Spinal cord (tissue), 10 donors: ENCODE results near the gene ERVK3-1. TPM values are rescaled to one million over a fixed set of nuclear protein-coding genes. Genes with fewer than 3 reads are reported as not detected.
A peak's percentile ranks its signal among the peaks of the same experiment; 100 is the strongest.

Source experiments
- DNase-seq, 6 donors: peaks; one replicate each; pipeline versions ENCODE4 v3.0.0 to v3.0.0-alpha.2; 2013 to 2015; ENCODE audit warnings: low spot score in 6 of 6, low read depth in 4 of 6
- H3K27ac ChIP-seq: one replicate; pipeline ENCODE4 v1.5.1; 2013; ENCODE audit warnings: low read depth, low read length, control low read depth
- H3K27me3 ChIP-seq: one replicate; pipeline ENCODE4 v1.6.1; 2013; ENCODE audit warnings: low read length; ENCODE audit not compliant: control insufficient read depth, insufficient read depth
- H3K36me3 ChIP-seq: one replicate; pipeline ENCODE4 v1.6.1; 2013; ENCODE audit warnings: low read length; ENCODE audit not compliant: control insufficient read depth, insufficient read depth
- H3K4me1 ChIP-seq: one replicate; pipeline ENCODE4 v1.6.1; 2013; ENCODE audit warnings: low read length; ENCODE audit not compliant: control insufficient read depth, insufficient read depth
- H3K4me3 ChIP-seq: one replicate; pipeline ENCODE4 v1.5.1; 2013; ENCODE audit warnings: low read depth, low read length, control low read depth
- H3K9me3 ChIP-seq: one replicate; pipeline ENCODE4 v1.6.1; 2013; ENCODE audit warnings: low read length; ENCODE audit not compliant: control insufficient read depth, insufficient read depth
- WGBS: methylation state at CpG from one replicate; pipeline ENCODE4 v1.1.5; 2013; ENCODE audit warnings: missing lambda C conversion rate; ENCODE audit not compliant: insufficient coverage; 5-methylcytosine and 5-hydroxymethylcytosine counted together
- polyA plus RNA-seq, 2 donors: library from polyadenylated mRNA; unstranded; fragments of 120-200 nt; gene quantifications; one replicate each; pipeline ENCODE4 v1.2.1, GENCODE V29; 2013; ENCODE audit not compliant: insufficient read length in 2 of 2
- small RNA-seq: library from RNA; depleted of rRNA; stranded (forward); fragments of <200 nt; gene quantifications from one replicate; pipeline ENCODE3, GENCODE V24; 2014; ENCODE audit warnings: low replicate concordance
- total RNA-seq, 2 donors: library from RNA; depleted of rRNA in 1 of 2; stranded (reverse); fragments of 120-200 nt in 1 of 2; fragments of >200 nt in 1 of 2; gene quantifications; one replicate each; pipeline versions ENCODE4 v1.2.3 to v1.2.4, GENCODE V29; 2013 to 2014
- donor health status: healthy.

The ERVK3-1 gene
- total and polyA plus RNA-seq, 4 donors, result 33.9 to 68.5 (median 57.3) TPM

DNA sequence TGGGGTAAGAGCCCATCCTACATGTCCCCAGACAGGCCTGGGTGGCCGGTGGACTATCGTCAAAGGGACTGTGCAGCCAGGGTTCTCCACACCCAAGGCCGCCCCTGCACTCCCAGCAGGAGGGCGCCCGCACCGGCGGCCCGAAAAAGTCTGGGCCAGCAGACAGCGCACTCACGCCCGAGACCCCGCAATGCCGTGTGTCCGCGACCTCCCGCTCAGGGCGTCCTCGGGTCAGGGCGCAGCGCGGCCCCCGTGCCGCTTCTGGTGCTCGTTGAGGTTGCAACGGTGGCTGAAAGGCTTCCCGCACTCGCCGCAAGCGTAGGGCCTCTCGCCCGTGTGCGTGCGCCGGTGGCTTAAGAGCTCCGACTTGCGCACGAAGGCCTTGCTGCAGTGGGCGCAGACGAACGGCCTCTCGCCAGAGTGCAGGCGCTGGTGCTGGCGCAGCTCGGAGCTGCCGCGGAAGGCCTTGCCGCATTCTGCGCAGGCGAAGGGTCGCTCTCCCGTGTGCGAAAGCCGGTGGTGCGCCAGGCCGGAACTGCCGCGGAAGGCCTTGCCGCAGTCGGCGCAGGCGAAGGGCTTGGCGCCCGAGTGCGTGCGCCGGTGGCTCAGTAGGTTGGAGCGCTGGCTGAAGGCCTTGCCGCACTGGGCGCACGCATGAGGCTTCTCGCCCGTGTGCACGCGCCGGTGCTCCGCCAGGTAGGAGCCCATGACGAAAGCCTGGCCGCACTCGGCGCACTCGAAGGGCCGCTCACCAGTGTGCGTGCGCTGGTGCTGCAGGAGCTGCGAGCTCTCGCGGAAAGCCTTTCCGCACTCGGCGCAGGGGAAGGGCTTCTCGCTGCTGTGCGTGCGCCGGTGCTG lies 51.0 kb downstream of the ERVK3-1 start:
- H3K4me3 ChIP-seq, result no peak overlapping the region
- DNase-seq, result peak in 2 of 6 donors; percentile 46 to 60
- H3K36me3 ChIP-seq, result peaks cover 66% of the 10 kb centered on the region
- H3K27me3 ChIP-seq, result peaks cover 16% of the 10 kb centered on the region
- H3K4me1 ChIP-seq, result peaks cover 17% of the 10 kb centered on the region
- H3K9me3 ChIP-seq, result no peaks in the 10 kb centered on the region
- 38% methylated on average over 94 of the region's 94 CpGs for WGBS
- H3K27ac ChIP-seq, result no peak overlapping the region

DNA sequence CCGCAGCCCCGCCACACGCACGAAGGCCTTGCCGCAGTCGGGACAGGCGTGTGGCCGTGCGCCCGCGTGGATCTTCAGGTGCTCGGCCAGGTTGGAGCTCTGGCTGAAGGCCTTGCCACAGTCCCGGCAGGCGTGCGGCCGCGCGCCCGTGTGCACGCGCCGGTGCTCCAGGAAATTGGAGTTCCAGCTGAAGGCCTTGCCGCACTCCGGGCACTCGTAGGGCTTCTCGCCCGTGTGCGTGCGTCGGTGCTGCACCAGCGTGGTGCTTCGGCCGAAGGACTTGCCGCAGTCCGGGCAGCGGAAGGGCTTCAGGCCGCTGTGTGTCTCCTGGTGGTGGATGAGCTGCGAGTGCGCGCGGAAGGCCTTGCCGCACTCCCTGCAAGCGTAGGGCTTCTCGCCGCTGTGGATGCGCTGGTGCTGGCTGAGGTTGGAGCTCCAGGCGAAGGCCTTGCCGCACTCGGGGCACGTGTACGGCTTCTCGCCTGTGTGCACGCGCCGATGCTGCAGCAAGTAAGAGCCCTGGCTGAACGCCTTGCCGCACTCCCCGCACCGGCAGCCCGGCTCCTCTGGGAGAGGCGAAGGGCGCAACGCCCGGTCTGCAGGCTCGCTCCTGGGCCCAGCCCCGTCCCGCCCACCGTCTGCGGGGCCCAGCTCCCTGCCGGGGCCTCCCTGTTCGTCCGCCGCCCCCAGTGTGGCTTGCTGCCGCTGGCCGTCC lies 51.7 kb downstream of the ERVK3-1 start:
- 52% methylated on average over 75 of the region's 75 CpGs for WGBS
- peaks cover 25% of the 10 kb centered on the region for H3K4me1 ChIP-seq
- DNase-seq, result peak in 2 of 6 donors; percentile 32 to 39
- no peak overlapping the region for H3K27ac ChIP-seq
- H3K4me3 ChIP-seq, result no peak overlapping the region
- H3K36me3 ChIP-seq, result peaks cover 64% of the 10 kb centered on the region
- H3K27me3 ChIP-seq, result peaks cover 9% of the 10 kb centered on the region
- H3K9me3 ChIP-seq, result no peaks in the 10 kb centered on the region

DNA sequence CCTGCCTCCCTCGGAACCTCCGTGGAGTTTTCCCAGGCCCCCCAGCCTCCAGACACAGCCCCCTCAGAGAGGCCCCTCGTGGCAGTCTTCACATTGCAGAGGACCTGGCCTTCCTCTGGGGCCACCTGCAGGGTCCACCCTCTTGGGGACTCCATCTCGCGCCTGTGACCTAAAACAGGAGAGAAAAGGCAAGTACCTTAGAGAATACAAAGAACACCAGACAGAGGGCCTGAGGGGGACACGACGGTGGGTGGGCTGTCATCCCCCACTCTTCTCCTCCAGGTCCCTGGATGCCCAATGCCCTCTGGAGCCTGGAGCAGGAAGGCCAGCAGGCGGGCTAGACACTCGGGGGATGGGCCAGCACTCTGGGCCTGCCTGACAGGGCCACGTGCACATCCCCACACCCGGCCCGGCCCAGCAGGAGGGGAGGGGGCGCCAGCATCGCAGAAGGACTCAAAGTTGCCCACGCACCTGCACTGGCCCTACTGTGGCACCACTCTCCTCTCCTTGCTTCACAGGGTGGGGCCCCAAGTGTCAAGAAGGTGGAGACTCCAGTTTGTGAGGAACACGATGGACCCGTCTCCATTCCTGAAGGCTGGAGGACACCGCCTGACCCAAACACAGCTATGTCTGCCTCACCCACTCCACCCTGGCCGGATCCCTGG lies 52.4 kb downstream of the ERVK3-1 start:
- Histone ChIP-seq H3K36me3 (peaks cover 61% of the 10 kb centered on the region), H3K27ac (no peak overlapping the region), H3K9me3 (no peaks in the 10 kb centered on the region), H3K27me3 (peaks cover 9% of the 10 kb centered on the region), H3K4me1 (peaks cover 27% of the 10 kb centered on the region), H3K4me3 (no peak overlapping the region)
- no peak for DNase-seq
- WGBS, result 63% methylated on average over 15 of the region's 19 CpGs

DNA sequence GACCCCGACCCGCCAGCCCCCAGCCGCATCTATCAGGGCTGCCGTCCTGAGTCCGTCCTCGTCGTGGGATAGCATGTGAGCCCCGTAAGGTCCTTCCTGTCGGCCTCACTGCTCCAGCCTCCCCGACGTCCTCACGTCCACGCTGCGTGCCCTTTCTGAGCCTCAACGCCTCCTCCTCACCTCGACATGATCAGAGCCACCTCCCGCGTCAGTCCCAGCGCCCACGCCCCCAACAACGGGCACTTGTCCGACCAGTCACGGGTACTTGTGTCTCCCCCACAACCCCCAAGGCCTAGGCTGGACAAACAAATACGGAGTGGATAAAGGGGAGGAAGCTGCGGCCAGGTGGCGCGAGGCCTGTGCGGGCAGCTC lies 56.7 kb downstream of the ERVK3-1 start:
- Histone ChIP-seq H3K27me3 (peaks cover 5% of the 10 kb centered on the region), H3K36me3 (peaks cover 39% of the 10 kb centered on the region), H3K27ac (peak overlapping the region; percentile 98), H3K9me3 (no peaks in the 10 kb centered on the region), H3K4me3 (peak overlapping the region; percentile 92), H3K4me1 (peaks cover 29% of the 10 kb centered on the region)
- no peak for DNase-seq
- WGBS, result 1% methylated on average over 26 of the region's 28 CpGs

DNA sequence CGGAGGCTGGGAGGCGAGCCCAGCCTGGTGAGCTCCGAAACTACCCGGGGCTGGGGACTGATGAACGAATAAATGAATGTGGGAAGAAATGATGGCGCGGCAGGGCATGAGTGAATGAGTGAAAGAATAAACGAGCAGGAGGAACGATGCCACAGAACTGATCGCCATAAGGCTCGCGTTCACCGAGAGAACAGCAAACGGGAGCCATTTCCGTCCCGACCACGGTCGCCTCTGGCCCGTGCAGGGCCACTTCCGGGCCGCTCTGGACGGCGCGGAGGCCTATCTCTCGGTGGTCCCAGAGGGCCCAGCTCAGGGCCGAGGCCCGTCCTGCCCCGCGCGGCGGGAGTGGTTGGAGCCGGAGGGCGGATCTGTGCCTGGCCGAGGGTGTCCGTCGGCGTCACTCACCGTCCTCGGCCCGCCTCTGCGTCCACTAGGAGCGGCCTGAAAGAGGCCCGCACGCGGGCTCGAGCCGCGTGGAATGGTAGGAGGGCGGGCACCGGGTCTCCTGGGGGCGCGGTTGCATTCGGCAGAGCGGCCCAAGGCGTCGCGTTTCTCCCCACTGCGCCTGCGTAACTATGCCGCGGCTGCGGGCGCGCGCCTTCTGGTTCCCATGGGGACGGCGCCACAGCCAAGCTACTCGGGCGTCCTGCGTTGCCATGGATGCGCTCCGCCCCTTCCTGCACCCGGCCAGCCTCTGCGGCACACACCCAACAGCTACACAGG lies 57.3 kb downstream of the ERVK3-1 start, which contains the start of gene ZNF497:
ZNF497 (minus strand) TSS at position 480 of the 723 bp plus-strand sequence. CDS start 5,116 bp downstream, outside the sequence.
- WGBS, result under 1% methylated on average over 74 of the region's 74 CpGs
- peaks cover 4% of the 10 kb centered on the region for H3K27me3 ChIP-seq
- H3K9me3 ChIP-seq, result no peaks in the 10 kb centered on the region
- peak within 1 kb of the TSS; percentile 98 for H3K27ac ChIP-seq
- H3K4me1 ChIP-seq, result peaks cover 26% of the 10 kb centered on the region
- H3K4me3 ChIP-seq, result peak within 1 kb of the TSS; percentile 92
- peaks cover 39% of the 10 kb centered on the region for H3K36me3 ChIP-seq
- peak; percentile 89 to 99 (median 92) for DNase-seq

DNA sequence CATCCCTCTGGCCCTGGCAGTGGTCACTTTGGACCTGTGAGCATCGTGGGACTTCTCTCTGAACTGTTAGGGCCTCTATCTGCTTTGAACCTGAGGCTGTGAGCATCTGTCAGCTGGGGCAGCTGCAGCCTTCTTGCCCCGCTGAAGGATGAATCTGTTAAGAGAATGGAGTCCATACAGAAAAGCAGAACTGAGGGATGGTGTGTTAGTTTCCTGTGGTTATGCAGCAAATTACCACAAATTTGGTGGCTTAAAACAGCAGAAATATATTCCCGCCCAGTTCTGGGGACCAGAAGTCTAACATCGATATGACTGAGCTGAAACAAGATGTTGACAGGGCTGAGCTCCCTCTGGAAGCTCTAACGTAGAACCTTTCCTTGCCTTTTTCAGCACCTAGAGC lies 59.0 kb downstream of the ERVK3-1 start:
- H3K27ac ChIP-seq, result no peak overlapping the region
- H3K9me3 ChIP-seq, result no peaks in the 10 kb centered on the region
- H3K4me1 ChIP-seq, result peaks cover 18% of the 10 kb centered on the region
- DNase-seq, result no peak
- H3K4me3 ChIP-seq, result no peak overlapping the region
- H3K36me3 ChIP-seq, result peaks cover 39% of the 10 kb centered on the region
- 91% methylated on average over 5 of the region's 5 CpGs for WGBS
- H3K27me3 ChIP-seq, result no peaks in the 10 kb centered on the region

Small RNAs within 50 kb of the gene (small RNA-seq; reads per million reads assigned to genes)
- gene MIR6806 (0.16 reads per million), gene RNA5SP473 (not detected)

Other genes starting within 250 kb of the ERVK3-1 start
- 10 to 100 TPM; 10.8 to 21.4 TPM for gene ZNF135, start 246.1 kb upstream of the ERVK3-1 start, total RNA-seq
- 10 to 100 TPM; 15.1 to 26.1 TPM for gene ZNF135, start 246.1 kb upstream of the ERVK3-1 start, polyA plus RNA-seq
- gene ZSCAN18, start 207.1 kb upstream of the ERVK3-1 start, total RNA-seq, result 100 to 1,000 TPM in 1 of 2 donors, 10 to 100 TPM in 1; 81.2 to 115 TPM
- gene ZSCAN18, start 207.1 kb upstream of the ERVK3-1 start, polyA plus RNA-seq, result 100 to 1,000 TPM; 124 to 151 TPM
- gene ZNF329, start 154.6 kb upstream of the ERVK3-1 start, total RNA-seq, result 10 to 100 TPM; 30.9 to 34.5 TPM
- gene ZNF329, start 154.6 kb upstream of the ERVK3-1 start, polyA plus RNA-seq, result 10 to 100 TPM; 19.8 to 21.2 TPM
- 10 to 100 TPM; 18.8 to 25.0 TPM for gene ZNF274, start 122.3 kb upstream of the ERVK3-1 start, total RNA-seq
- gene ZNF274, start 122.3 kb upstream of the ERVK3-1 start, polyA plus RNA-seq, result 10 to 100 TPM; 23.0 to 28.5 TPM
- gene ZNF544, start 76.5 kb upstream of the ERVK3-1 start, total RNA-seq, result 10 to 100 TPM; 46.3 to 52.6 TPM
- 10 to 100 TPM; 28.9 to 40.4 TPM for gene ZNF544, start 76.5 kb upstream of the ERVK3-1 start, polyA plus RNA-seq
- 10 to 100 TPM in 1 of 2 donors, 1 to 10 TPM in 1; 9.5 to 12.0 TPM for gene ZNF8, start 26.4 kb upstream of the ERVK3-1 start, total RNA-seq
- 10 to 100 TPM in 1 of 2 donors, 1 to 10 TPM in 1; 8.2 to 13.9 TPM for gene ZNF8, start 26.4 kb upstream of the ERVK3-1 start, polyA plus RNA-seq
- 1 to 10 TPM; 2.3 to 3.4 TPM for gene ZSCAN22, start 21.6 kb downstream of the ERVK3-1 start, total RNA-seq
- 1 to 10 TPM; 3.1 to 3.4 TPM for gene ZSCAN22, start 21.6 kb downstream of the ERVK3-1 start, polyA plus RNA-seq
- gene A1BG, start 48.1 kb downstream of the ERVK3-1 start, total RNA-seq, result 10 to 100 TPM in 1 of 2 donors, 1 to 10 TPM in 1; 2.0 to 10.8 TPM
- gene A1BG, start 48.1 kb downstream of the ERVK3-1 start, polyA plus RNA-seq, result 1 to 10 TPM; 5.0 TPM
- 1 to 10 TPM; 3.7 to 4.9 TPM for gene ZNF497, start 57.4 kb downstream of the ERVK3-1 start, total RNA-seq
- 1 to 10 TPM; 6.9 to 9.1 TPM for gene ZNF497, start 57.4 kb downstream of the ERVK3-1 start, polyA plus RNA-seq
- gene ZNF837, start 75.7 kb downstream of the ERVK3-1 start, total RNA-seq, result 1 to 10 TPM in 1 of 2 donors, under 1 TPM in 1; 0.99 to 2.3 TPM
- gene ZNF837, start 75.7 kb downstream of the ERVK3-1 start, polyA plus RNA-seq, result 1 to 10 TPM; 2.6 to 3.2 TPM
- gene RPS5, start 81.9 kb downstream of the ERVK3-1 start, total RNA-seq, result 1,000 to 10,000 TPM in 1 of 2 donors, 100 to 1,000 TPM in 1; 925 to 1,177 TPM
- gene RPS5, start 81.9 kb downstream of the ERVK3-1 start, polyA plus RNA-seq, result 100 to 1,000 TPM; 731 to 753 TPM
- gene RNF225, start 90.3 kb downstream of the ERVK3-1 start, total RNA-seq, result not detected
- gene RNF225, start 90.3 kb downstream of the ERVK3-1 start, polyA plus RNA-seq, result not detected
- 10 to 100 TPM; 16.8 to 18.3 TPM for gene ZNF584, start 103.3 kb downstream of the ERVK3-1 start, total RNA-seq
- gene ZNF584, start 103.3 kb downstream of the ERVK3-1 start, polyA plus RNA-seq, result 10 to 100 TPM; 13.8 to 15.4 TPM
- gene ZNF132, start 134.8 kb downstream of the ERVK3-1 start, total RNA-seq, result 10 to 100 TPM; 11.8 to 20.7 TPM
- 10 to 100 TPM; 11.1 to 12.4 TPM for gene ZNF132, start 134.8 kb downstream of the ERVK3-1 start, polyA plus RNA-seq
- gene ZNF324B, start 146.2 kb downstream of the ERVK3-1 start, total RNA-seq, result 10 to 100 TPM in 1 of 2 donors, 1 to 10 TPM in 1; 8.2 to 10.1 TPM
- 1 to 10 TPM; 7.3 to 9.8 TPM for gene ZNF324B, start 146.2 kb downstream of the ERVK3-1 start, polyA plus RNA-seq
- 10 to 100 TPM; 12.2 to 14.5 TPM for gene ZNF324, start 161.7 kb downstream of the ERVK3-1 start, total RNA-seq
- gene ZNF324, start 161.7 kb downstream of the ERVK3-1 start, polyA plus RNA-seq, result 10 to 100 TPM; 12.9 to 15.2 TPM
- gene ZNF446, start 171.0 kb downstream of the ERVK3-1 start, total RNA-seq, result 10 to 100 TPM in 1 of 2 donors, 1 to 10 TPM in 1; 5.8 to 19.3 TPM
- gene ZNF446, start 171.0 kb downstream of the ERVK3-1 start, polyA plus RNA-seq, result 10 to 100 TPM; 20.6 to 21.2 TPM
- 10 to 100 TPM in 1 of 2 donors, 1 to 10 TPM in 1; 9.5 to 25.5 TPM for gene SLC27A5, start 206.6 kb downstream of the ERVK3-1 start, total RNA-seq
- gene SLC27A5, start 206.6 kb downstream of the ERVK3-1 start, polyA plus RNA-seq, result 10 to 100 TPM; 21.4 to 24.4 TPM
- gene ZBTB45, start 214.4 kb downstream of the ERVK3-1 start, total RNA-seq, result 1 to 10 TPM; 3.8 to 4.4 TPM
- gene ZBTB45, start 214.4 kb downstream of the ERVK3-1 start, polyA plus RNA-seq, result 10 to 100 TPM; 21.0 to 22.4 TPM
- 100 to 1,000 TPM; 203 to 275 TPM for gene TRIM28, start 238.7 kb downstream of the ERVK3-1 start, total RNA-seq
- 100 to 1,000 TPM; 499 to 522 TPM for gene TRIM28, start 238.7 kb downstream of the ERVK3-1 start, polyA plus RNA-seq
- gene CHMP2A, start 249.7 kb downstream of the ERVK3-1 start, total RNA-seq, result 100 to 1,000 TPM in 1 of 2 donors, 10 to 100 TPM in 1; 47.4 to 115 TPM
- gene CHMP2A, start 249.7 kb downstream of the ERVK3-1 start, polyA plus RNA-seq, result 100 to 1,000 TPM; 134 to 143 TPM